Measurements from ENCODE around the gene KCNK18.
A peak's percentile ranks its signal among the peaks of the same experiment; 100 is the strongest.

The KCNK18 gene

GRCh38 chr10:117197189-117197588 lies at the start of gene KCNK18:
TSS of gene KCNK18 (plus strand) at chr10:117197489. CDS start at chr10:117197489, 0 bp downstream.
- no peak for DNase-seq

- no peak for DNase-seq
These were observed 49.0 kb upstream of the KCNK18 start for GRCh38 chr10:117148284-117148683.

DNA sequence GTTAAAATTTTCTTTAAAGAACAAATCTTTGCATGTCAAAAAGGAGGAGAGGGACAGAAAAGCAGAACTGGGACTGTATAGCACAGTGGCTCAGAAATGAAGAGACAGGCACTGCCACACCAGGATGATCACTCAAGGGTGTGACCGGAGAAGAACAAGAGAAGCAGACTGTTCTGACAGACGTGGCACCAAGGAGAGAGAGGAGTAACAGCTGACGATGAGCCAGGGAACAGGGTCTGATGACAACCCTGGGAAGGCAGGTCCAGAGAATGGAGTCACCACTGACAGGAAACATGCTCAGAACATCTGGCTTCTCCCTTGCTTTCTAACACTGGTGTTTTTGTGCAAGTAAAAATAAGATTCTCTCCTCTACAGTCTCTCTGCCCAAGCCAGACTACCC lies 44.6 kb upstream of the KCNK18 start:
- no peak for DNase-seq

DNA sequence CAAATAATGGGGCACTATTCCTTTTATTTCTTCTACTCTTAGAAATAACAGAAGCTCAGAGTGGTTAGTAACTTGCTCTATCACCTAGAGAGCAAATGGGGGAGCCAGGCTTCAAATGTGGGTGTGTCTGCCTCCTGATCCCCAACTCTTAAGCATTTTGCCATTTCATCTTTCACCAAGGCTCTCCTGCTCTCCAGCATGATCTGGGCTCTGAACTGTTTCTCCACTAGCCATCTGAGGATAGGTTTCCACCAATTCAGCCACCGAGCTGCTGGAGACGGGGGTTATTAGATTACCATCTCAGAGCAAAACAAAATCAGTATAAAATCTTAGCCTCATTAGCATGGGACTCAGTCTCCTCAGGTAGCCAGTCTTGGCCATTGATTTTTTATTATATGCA lies 39.0 kb upstream of the KCNK18 start:
- no peak for DNase-seq

GRCh38 chr10:117159390-117159789 lies 37.9 kb upstream of the KCNK18 start:
- no peak for DNase-seq

- no peak for DNase-seq
These were observed 36.7 kb upstream of the KCNK18 start for GRCh38 chr10:117160567-117160966.

- DNase-seq = no peak
These were observed 35.8 kb upstream of the KCNK18 start for GRCh38 chr10:117161386-117162033.

DNA sequence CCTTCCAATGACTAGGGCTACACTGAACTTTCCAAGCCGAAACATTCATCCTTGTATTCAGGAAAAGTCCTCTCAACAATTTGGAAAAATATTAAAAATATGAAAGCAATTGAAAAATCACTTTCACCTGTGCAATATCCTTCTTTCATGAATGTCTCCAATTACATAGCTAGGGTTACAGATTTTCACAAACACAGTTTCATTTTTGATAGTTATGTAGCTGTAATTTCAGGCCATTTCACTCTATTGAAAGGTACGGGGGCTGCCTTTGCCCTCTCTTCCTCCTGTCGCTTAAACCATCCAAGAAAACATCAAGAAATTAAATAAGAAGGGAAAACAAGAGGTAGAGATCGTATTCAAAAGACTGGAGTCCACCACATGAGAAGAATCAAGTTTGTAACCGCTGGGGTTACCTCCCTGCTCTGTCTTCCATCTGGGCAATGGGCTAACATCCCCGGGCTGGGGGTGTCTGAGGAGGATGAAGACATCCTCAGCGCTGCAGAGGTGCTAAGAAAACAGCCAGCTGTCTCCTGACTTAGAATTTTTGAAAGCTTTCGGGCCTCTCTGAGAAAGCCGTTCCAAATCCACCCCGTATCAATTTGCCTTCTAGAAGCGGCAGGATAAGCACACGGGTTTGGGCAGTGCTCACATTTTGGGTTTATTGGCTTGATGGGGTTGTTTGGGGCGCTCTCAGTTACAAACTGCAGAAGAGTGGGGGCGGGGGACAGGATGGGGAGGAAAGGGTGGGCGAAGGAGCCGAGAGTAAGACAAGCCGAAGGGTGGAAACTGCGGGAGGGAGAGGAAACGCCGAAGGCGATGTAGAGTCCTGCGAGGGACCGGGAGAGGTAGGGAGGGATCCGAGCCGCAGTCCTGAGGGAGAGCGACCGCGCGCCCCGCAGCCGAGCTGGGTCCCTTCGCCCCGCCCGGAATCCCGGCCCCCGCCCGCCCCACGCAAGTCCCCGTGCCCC lies 34.9 kb upstream of the KCNK18 start:
- DNase-seq = no peak

DNA sequence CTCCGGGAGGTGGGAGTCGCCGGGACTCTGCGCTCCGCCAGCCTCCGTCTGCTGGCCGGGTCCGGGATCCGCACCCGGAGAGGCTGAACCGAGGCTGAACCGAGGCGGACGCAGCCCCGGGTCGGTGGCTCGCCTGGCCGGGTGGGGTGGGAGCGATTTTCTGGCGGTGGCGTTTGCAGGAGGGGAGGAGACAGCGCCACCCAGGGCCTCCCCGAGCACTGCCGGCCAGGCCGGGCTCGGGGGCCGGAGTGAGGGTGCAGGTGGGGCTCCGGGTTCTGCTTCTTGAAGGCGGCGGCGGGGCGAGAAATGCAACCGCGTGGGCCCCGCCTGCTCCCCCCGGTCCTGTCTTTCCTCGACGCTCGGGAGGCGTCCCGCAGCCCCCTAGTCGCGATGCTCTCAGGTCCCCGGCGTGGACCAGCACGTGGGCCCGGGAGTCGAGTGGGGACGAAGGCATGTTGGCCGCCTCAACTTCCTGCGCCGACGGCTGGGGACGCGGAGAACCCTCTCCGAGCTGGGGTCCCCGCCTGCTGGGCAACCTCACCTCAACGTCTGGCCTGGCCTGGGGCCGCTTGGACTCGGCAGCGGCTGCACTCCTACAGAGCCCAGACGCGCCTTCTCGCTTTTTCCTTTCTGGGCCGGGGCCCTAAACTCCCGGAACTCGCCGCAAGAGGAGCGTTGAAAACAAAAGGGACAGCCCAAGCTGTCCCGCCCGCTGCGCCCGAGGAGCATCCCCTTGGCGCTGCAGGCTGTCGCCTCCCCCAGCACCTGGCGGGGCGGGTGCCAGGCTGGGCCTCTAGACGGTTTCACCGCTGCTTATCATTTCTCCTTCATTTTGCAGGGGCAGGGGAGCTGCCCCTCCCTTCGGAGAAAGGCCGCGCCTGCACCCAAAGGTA lies 34.0 kb upstream of the KCNK18 start:
- no peak for DNase-seq

DNA sequence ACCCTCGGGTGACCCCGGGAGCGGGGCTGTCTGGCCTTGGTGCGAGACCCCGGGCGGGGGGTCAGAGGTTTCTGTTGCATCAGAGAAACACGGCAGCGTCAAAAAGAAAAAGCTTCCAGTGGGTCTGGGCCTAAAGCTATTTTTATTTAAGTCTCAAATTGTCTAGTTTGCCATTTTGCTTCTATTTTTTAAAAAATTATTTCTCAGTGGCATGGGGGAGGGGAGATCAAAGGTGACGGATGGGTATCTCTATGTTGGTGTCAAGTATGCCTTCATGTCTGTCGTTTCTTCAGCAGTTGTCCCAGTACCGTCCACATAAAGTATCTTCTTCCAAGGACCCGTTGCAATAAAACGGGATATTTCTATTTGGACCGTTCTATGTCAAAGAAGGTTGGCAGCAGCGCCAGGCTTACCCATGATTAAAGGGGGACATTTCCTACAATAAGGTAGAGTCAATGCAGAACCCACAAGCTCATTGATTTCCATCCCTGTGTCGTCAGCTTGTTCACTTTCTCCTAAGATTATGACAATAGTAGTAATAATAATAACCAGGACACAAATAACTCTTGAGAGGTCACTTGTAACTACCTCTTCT lies 33.2 kb upstream of the KCNK18 start:
- no peak for DNase-seq

DNA sequence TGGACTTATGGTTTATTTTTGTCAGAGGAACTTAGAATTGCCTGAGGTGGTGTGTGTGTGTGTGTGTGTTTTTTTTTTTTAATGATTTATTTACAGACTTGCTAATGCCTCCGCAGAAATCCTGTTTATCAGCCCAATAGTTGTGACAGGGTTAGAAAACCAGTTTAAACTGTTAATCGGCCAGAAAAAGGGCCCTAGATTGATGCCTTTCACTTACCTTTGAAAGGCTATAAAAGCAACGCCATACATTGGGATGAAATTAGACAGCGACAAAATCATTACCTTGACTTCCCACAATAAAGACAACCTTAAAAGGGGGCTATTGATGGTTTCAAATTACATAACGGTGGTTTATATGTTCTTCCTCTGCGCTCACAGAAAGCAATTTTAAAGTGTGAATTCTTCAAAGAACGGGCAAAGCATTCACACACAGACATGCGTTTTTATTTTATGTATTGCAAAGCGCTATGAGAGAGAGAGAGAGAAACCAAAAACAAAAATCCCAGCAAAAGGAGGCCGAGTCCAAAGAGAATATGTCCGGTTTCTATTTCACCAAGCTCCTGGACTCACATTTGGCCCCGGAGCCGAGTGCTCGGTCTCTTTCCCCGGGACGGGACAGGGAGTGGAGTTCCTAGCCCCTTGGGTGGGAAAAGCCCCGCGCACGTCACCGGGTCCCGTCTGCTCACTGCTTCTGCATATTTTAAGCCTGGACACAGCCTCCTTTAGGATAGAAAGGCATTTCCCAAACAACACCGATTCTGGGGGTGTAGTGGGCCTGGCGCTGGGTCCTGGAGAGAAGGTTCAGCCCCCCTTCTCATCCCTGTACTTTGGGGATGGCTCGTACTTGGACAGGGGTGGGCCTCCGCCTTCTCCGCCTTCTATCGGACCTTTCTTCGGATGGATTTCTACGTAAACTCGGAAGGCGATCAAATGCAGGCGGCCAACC lies 32.4 kb upstream of the KCNK18 start:
- DNase-seq = no peak

DNA sequence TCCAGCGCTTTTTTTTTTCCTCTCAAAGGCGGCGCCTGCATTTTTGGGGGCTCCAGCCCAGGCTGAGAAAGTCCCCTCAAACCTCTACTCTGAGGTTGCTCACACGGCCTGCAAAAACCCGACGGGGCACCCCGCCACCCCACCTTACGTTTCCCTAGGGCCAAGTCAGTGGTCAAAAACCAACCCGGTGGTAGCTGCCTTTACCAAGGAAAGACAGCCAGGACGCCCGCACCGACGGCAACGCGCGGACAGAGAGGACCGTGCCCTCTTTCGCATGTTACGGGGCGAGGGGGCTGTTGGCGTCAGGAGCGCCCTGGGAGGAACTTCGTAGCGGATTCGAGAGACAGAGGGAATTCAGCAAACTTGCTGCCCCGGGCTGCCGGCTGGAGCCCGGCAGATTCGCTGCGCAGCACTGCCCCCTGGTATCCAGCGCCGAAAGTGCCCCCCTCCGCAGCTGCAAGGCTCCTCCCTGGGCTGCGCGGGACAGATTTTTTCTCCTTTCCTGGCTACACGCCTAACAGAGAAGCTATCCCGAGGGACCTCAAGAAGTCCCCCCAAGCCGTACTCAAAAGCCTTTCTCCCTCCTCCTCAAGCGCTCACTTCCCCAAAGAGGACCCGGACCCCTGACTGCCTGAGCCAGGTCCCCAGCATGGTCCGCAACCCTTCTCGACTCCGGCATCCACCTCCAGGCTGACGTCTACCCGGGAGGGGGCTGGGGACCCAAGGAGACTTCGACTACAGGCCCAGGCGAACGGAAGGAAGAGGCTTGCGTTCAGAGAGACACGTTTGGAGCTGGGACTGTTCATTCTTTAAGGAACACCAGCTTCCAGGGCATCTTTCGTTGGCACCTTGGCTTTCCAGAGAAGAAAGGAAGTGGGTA lies 31.5 kb upstream of the KCNK18 start:
- no peak for DNase-seq

- DNase-seq = no peak
These were observed 30.6 kb upstream of the KCNK18 start for GRCh38 chr10:117166418-117167345.

GRCh38 chr10:117167346-117167788 lies 29.9 kb upstream of the KCNK18 start:
- DNase-seq = no peak

- peak; percentile 77 for DNase-seq
These were observed 29.3 kb upstream of the KCNK18 start for GRCh38 chr10:117167789-117168674.

DNA sequence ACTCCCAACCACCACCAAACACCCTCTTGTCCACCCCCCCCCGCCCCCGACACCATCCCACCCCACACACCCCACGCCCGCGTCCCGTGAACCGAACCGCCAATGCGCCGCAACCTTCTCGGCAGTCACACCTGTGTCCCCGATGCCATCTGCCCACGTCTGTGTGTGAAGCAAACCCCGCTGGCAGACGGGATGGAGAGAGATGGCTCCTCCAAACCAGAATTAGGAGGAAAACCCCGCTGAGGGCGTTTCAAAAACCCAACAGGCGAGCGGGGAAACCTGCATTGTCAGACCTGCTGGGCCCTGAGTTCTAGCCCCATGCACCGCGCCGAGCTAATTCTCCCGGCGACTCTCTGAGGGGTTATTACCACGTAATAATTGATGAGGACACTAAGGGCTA lies 28.6 kb upstream of the KCNK18 start:
- DNase-seq = no peak

- DNase-seq = no peak
These were observed 27.8 kb upstream of the KCNK18 start for GRCh38 chr10:117169480-117169879.

DNA sequence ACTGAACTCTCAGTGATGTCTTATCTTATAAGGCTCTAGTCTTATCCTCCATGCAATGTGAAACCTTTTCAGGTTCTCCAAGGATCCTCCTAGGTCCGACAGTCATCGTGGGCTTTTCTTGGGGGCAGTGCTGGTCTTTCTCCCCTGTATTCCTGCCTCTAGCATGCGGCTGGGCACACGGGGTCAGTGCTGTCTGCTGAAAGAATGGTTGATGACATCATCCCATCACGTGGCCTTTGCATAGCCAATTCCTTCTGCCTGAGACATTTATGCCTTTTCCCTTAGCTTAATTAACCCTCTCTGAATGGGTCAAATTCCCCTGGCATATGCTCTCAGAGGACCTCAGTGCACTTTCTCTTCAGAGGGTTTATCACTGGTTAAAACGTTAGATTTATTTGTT lies 27.0 kb upstream of the KCNK18 start:
- DNase-seq = no peak

All from CD4-positive, alpha-beta T cell treated with Interleukin-17A for 4 hours (primary cell).